RWPE2 (cell line): ENCODE measurements around the gene GPX1.

Experiments used
- ATAC-seq: fragments of 200-7000 bp; cut with Tn5 transposase; 3 replicates; pipeline ENCODE4 v1.9.1; 2021; ENCODE audit warnings: low read depth
- DNase-seq: peaks from one replicate; pipeline ENCODE4 v3.0.0-alpha.2; 2020; ENCODE audit warnings: low spot score
- H3K27ac ChIP-seq: fragments of 450-650 bp; 2 replicates; pipeline ENCODE4 v1.5.1; 2017; ENCODE audit warnings: mild to moderate bottlenecking; ENCODE audit not compliant: poor library complexity, severe bottlenecking
- H3K27me3 ChIP-seq: fragments of 250-450 bp; sonication (Bioruptor Pico); 2 replicates; pipeline ENCODE4 v1.5.1; 2021; ENCODE audit warnings: mild to moderate bottlenecking, moderate library complexity; ENCODE audit not compliant: insufficient read depth, poor library complexity, severe bottlenecking
- H3K36me3 ChIP-seq: fragments of 250-450 bp; sonication (Bioruptor Pico); 2 replicates; pipeline ENCODE4 v1.5.1; 2020; ENCODE audit warnings: low read depth, mild to moderate bottlenecking, moderate library complexity
- H3K4me1 ChIP-seq: fragments of 250-450 bp; sonication (Bioruptor Pico); 2 replicates; pipeline ENCODE4 v1.5.1; 2021; ENCODE audit warnings: mild to moderate bottlenecking, moderate library complexity; ENCODE audit not compliant: insufficient read depth, poor library complexity, severe bottlenecking
- H3K4me3 ChIP-seq: fragments of 250-450 bp; sonication (Bioruptor Pico); 2 replicates; pipeline ENCODE4 v1.5.1; 2021; ENCODE audit warnings: mild to moderate bottlenecking, moderate library complexity; ENCODE audit not compliant: severe bottlenecking
- H3K9me3 ChIP-seq: fragments of 250-450 bp; sonication (Bioruptor Pico); 2 replicates; pipeline ENCODE4 v1.5.1; 2021; ENCODE audit warnings: mild to moderate bottlenecking, moderate library complexity; ENCODE audit not compliant: severe bottlenecking
- CTCF ChIP-seq: fragments of 450-650 bp; IDR thresholded peaks from one replicate; pipeline ENCODE4 v1.5.1; 2017; ENCODE audit warnings: mild to moderate bottlenecking, moderate library complexity; ENCODE audit not compliant: poor library complexity, severe bottlenecking

Gene GPX1

GRCh38 chr3:49387721-49388120 lies 29.6 kb upstream of the GPX1 start:
- no peaks in the 10 kb centered on the region for H3K9me3 ChIP-seq
- ATAC-seq (peak; percentile 35; the same call in 1 of the 3 replicates), DNase-seq (no peak)
- H3K27ac ChIP-seq: peak overlapping the region; percentile 32
- H3K4me1 ChIP-seq: peaks cover 2% of the 10 kb centered on the region
- H3K27me3 ChIP-seq: no peaks in the 10 kb centered on the region
- no peak for TF ChIP-seq CTCF
- H3K4me3 ChIP-seq: no peak overlapping the region
- H3K36me3 ChIP-seq: peaks cover 21% of the 10 kb centered on the region

GRCh38 chr3:49386056-49386756 lies 28.1 kb upstream of the GPX1 start:
- ATAC-seq (no peak), DNase-seq (no peak)
- Histone ChIP-seq H3K4me3 (no peak overlapping the region), H3K27ac (no peak overlapping the region), H3K4me1 (peaks cover 2% of the 10 kb centered on the region), H3K9me3 (no peaks in the 10 kb centered on the region), H3K27me3 (no peaks in the 10 kb centered on the region), H3K36me3 (peaks cover 18% of the 10 kb centered on the region)
- no peak for TF ChIP-seq CTCF

- H3K9me3 ChIP-seq: no peaks in the 10 kb centered on the region
- no peak for TF ChIP-seq CTCF
- ATAC-seq: no peak
These were observed 27.5 kb upstream of the GPX1 start for GRCh38 chr3:49385617-49386016.

GRCh38 chr3:49383387-49383786 lies 25.2 kb upstream of the GPX1 start:
- H3K4me1 ChIP-seq: peaks cover 6% of the 10 kb centered on the region
- H3K27me3 ChIP-seq: no peaks in the 10 kb centered on the region
- TF ChIP-seq CTCF: no peak
- H3K27ac ChIP-seq: no peak overlapping the region
- no peak overlapping the region for H3K4me3 ChIP-seq
- no peak for DNase-seq
- ATAC-seq: no peak
- H3K9me3 ChIP-seq: no peaks in the 10 kb centered on the region
- peaks cover 9% of the 10 kb centered on the region for H3K36me3 ChIP-seq

More at GRCh38 chr3:49385617-49386016, 27.5 kb upstream of the GPX1 start:
- H3K4me1 ChIP-seq: peaks cover 2% of the 10 kb centered on the region
- H3K4me3 ChIP-seq: no peak overlapping the region
- DNase-seq: no peak
- peaks cover 17% of the 10 kb centered on the region for H3K36me3 ChIP-seq
- no peaks in the 10 kb centered on the region for H3K27me3 ChIP-seq
- no peak overlapping the region for H3K27ac ChIP-seq

- no peak for DNase-seq
- no peaks in the 10 kb centered on the region for H3K27me3 ChIP-seq
- H3K4me3 ChIP-seq: no peak overlapping the region
- H3K9me3 ChIP-seq: no peaks in the 10 kb centered on the region
- H3K36me3 ChIP-seq: peaks cover 28% of the 10 kb centered on the region
- peaks cover 8% of the 10 kb centered on the region for H3K4me1 ChIP-seq
- TF ChIP-seq CTCF: no peak
- peak; percentile 65 for ATAC-seq
- H3K27ac ChIP-seq: peak overlapping the region; percentile 50
These were observed 20.2 kb upstream of the GPX1 start for GRCh38 chr3:49378249-49378895.
